HepG2 (cell line): ENCODE results near the gene ISCA2.

Source experiments
- ATF2 ChIP-seq: sonication (generic); formaldehyde crosslinking; IDR thresholded peaks from 2 replicates; pipeline ENCODE4 v1.4.0; 2020; ENCODE audit warnings: missing genetic modification reagents
- CTCF ChIP-seq: sonication (generic); formaldehyde crosslinking; IDR thresholded peaks from 2 replicates; pipeline ENCODE4 v1.5.0; 2020; ENCODE audit warnings: mild to moderate bottlenecking, missing genetic modification reagents, moderate library complexity
- HOXA7 ChIP-seq: sonication (generic); formaldehyde crosslinking; IDR thresholded peaks from 2 replicates; pipeline ENCODE4 v1.8.1; 2022; ENCODE audit warnings: mild to moderate bottlenecking, missing genetic modification reagents, moderate library complexity
- MXD4 ChIP-seq: IDR thresholded peaks from 2 replicates; pipeline ENCODE4 v1.6.1; 2016; ENCODE audit warnings: mild to moderate bottlenecking, missing biosample characterization, missing genetic modification reagents
- NR2F2 ChIP-seq: IDR thresholded peaks from 2 replicates; pipeline ENCODE4 v1.6.1; 2012; ENCODE audit warnings: low read depth, inconsistent platforms, borderline replicate concordance
- POLR2A ChIP-seq, 2 experiments: IDR thresholded peaks; 2 replicates each; pipeline ENCODE4 v1.6.1; 2011; ENCODE audit warnings: low read depth in 2 of 2, low read length in 2 of 2, mild to moderate bottlenecking in 1 of 2, moderate library complexity in 1 of 2; ENCODE audit not compliant: insufficient read depth in 1 of 2
- YY1 ChIP-seq: IDR thresholded peaks from 2 replicates; pipeline ENCODE4 v1.6.1; 2011; ENCODE audit warnings: low read length, low read depth, moderate library complexity, mild to moderate bottlenecking; ENCODE audit not compliant: insufficient read depth, insufficient replicate concordance
- ZFP36 ChIP-seq: fragments of 150-350 bp; IDR thresholded peaks from 2 replicates; pipeline ENCODE4 v1.6.1; 2018; ENCODE audit warnings: borderline replicate concordance, low read length, low read depth; ENCODE audit not compliant: partially characterized antibody
- ZNF232 ChIP-seq: sonication (generic); formaldehyde crosslinking; IDR thresholded peaks from 2 replicates; pipeline ENCODE4 v1.4.0; 2020; ENCODE audit warnings: missing genetic modification reagents, borderline replicate concordance
- ZNF282 ChIP-seq: fragments of 450-650 bp; IDR thresholded peaks from 2 replicates; pipeline ENCODE4 v1.6.1; 2018; ENCODE audit not compliant: partially characterized antibody
- ZNF598 ChIP-seq: sonication (generic); formaldehyde crosslinking; IDR thresholded peaks from 2 replicates; pipeline ENCODE4 v1.5.1; 2020; ENCODE audit warnings: mild to moderate bottlenecking, missing genetic modification reagents, borderline replicate concordance

GRCh38 chr14:74535756-74536325, 42.3 kb downstream of the ISCA2 start:
- TF ChIP-seq ZFP36 (no peak), POLR2A (IDR thresholded peaks at IDR 0.05; ENCODE audit: insufficient read depth in 1 of 2, low read depth in 2 of 2, low read length in 2 of 2) (no peak), MXD4 (CRISPR knock-in tag) (no peak), YY1 (no peak), ZNF598 (no peak), ZNF282 (no peak), ATF2 (CRISPR knock-in tag) (no peak), ZNF232 (CRISPR knock-in tag) (no peak), HOXA7 (CRISPR knock-in tag) (no peak), NR2F2 (no peak), CTCF (CRISPR knock-in tag) (no peak)
